ENCODE results near the gene CADM1. TPM values are rescaled to one million over a fixed set of nuclear protein-coding genes. Genes with fewer than 3 reads are reported as not detected.

CADM1 gene
- total RNA-seq, 4 donors from 2014 or later: 17.1 to 49.8 (median 30.7) TPM

DNA sequence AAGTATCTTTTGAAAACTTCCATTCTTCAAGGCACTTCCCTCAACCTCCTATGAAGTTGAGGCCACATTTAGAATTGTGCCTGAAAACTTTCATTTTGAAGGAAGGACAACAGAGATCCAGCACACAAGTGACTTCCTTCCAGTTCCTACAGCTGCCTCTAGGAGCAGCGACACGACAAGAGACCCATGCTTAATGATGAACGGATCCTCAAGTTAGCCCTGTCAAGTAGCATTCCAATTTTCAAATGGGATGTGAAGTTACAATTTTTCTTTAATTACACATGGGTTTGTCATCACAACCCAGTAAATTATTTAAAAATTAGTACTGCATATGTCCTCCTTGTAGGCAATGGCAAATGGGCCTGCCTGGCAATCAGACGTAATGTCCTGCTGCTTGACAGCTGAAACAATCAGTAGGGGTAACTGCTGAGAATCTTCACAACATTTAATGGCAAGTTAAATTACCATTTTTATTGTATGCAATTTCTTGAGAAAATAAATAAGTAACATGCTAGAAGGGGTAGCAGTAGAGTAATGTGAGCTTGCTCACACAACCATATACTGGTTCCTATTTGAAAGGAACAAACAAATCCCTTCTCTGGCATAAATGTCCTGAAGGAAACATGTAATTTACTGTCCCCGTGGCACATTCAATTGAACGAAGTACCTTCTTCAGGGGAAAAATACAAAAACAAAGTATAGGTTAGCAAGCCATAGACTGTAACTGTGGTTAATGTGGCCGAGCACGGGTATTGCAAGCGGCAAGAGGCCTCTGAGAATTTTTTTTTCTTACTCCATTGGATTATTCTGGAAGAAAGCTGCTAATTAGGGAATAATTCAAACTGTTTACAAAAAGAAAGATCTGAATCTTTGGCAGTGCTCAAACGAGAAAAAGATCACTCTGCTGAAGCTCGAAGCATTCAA, 288.3 kb downstream of the CADM1 start:
- no peak overlapping the region for H3K4me3 ChIP-seq
- no peak for TF ChIP-seq EP300 (IDR thresholded peaks at IDR 0.05)
- TF ChIP-seq, protein P1, sequence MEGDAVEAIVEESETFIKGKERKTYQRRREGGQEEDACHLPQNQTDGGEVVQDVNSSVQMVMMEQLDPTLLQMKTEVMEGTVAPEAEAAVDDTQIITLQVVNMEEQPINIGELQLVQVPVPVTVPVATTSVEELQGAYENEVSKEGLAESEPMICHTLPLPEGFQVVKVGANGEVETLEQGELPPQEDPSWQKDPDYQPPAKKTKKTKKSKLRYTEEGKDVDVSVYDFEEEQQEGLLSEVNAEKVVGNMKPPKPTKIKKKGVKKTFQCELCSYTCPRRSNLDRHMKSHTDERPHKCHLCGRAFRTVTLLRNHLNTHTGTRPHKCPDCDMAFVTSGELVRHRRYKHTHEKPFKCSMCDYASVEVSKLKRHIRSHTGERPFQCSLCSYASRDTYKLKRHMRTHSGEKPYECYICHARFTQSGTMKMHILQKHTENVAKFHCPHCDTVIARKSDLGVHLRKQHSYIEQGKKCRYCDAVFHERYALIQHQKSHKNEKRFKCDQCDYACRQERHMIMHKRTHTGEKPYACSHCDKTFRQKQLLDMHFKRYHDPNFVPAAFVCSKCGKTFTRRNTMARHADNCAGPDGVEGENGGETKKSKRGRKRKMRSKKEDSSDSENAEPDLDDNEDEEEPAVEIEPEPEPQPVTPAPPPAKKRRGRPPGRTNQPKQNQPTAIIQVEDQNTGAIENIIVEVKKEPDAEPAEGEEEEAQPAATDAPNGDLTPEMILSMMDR (IDR thresholded peaks at IDR 0.05): peak in 1 of 5 experiments; percentile 13
- peaks cover 0 to 16% (median 0%) of the 10 kb centered on the region in 3 donors for H3K36me3 ChIP-seq
- H3K27ac ChIP-seq: peak overlapping the region in 1 of 4 donors; percentile 1
- no peaks in the 10 kb centered on the region for H3K9me3 ChIP-seq
- H3K27me3 ChIP-seq: no peaks in the 10 kb centered on the region
- 73 to 76% methylated on average over 11 of the region's 11 CpGs for WGBS, 2 donors
- H3K4me1 ChIP-seq: no peaks in the 10 kb centered on the region
- DNase-seq (ENCODE audit: low spot score in 2 of 2): no peak

DNA sequence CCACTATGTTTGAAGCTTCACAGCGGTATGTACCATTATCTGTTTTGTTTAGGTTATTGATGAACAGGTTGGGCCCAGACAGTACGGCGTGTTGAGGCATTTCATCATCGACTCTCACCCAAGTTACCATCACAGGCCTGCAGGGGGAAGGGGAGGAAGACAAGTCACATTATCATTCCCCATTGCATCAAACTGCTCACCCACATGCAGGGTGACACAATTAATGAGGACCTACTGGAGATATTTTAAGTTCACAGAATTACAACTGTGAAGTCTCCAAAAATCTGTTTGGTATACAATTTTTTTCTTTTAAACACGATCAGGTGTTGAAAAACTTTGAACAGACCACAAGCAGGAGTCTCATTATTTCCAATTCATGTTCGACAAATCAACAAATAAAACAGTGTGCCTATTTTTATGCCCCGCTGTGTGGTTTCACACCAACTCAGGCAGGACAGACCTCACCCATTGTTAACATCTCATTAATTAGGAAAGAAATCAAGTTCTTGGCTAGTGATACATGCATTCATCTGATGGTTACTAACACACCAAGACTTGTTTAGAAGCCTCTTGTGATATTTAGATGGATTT, 289.5 kb downstream of the CADM1 start:
- no peaks in the 10 kb centered on the region for H3K9me3 ChIP-seq
- WGBS, 2 donors: 96% methylated on average over 7 of the region's 7 CpGs
- peaks cover 0 to 16% (median 0%) of the 10 kb centered on the region in 3 donors for H3K36me3 ChIP-seq
- H3K4me3 ChIP-seq: no peak overlapping the region
- H3K27ac ChIP-seq: no peak overlapping the region
- TF ChIP-seq, protein P1 (IDR thresholded peaks at IDR 0.05): no peak
- TF ChIP-seq POLR2A (IDR thresholded peaks at IDR 0.05) (no peak), EP300 (IDR thresholded peaks at IDR 0.05) (no peak)
- DNase-seq (ENCODE audit: low spot score in 2 of 2): no peak
- no peaks in the 10 kb centered on the region for H3K27me3 ChIP-seq
- no peaks in the 10 kb centered on the region for H3K4me1 ChIP-seq

DNA sequence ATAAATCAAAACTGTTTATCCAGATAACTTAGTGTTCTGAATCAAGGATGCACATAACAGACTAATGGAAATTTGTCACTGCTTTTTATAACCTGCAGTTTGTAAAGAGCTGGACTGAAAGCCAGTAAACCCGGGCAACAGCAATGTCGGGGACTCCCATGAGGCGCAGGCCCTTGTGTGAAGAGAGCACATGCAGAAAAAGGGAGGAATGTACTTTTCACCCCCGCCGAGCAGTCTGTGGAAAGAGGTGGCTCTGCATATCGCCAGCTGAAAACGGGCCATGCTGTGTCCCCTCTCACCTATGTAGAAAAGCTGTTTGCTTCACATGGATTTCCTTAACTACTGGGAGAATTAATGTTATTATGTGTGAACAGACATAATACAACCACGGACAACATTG, 291.2 kb downstream of the CADM1 start:
- WGBS, 2 donors: 69 to 83% methylated on average over 8 of the region's 8 CpGs
- no peaks in the 10 kb centered on the region for H3K4me1 ChIP-seq

DNA sequence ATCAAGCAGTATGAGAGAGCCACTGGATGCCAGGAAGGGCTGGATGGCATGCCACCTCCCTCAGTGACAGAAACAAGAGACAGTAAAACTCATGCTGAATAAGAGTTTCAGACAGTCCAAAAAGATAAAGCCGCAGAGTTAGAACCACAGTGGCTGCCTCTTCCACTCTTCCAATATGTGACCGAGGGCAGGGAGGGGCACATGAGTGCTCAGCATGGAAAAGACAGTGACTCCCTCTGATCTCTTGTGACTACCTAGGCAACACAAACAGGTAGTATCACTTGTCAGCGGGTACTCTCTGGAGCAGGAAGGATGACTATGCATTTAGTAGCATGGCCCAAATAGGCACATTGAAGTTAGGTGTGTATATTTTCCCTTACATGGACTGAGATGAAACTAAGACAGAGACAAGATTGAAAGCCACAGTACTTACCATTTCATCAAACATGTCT, 295.4 kb downstream of the CADM1 start:
- TF ChIP-seq EP300 (IDR thresholded peaks at IDR 0.05) (no peak), POLR2A (IDR thresholded peaks at IDR 0.05) (no peak)
- TF ChIP-seq, protein P1 (IDR thresholded peaks at IDR 0.05): no peak
- H3K27ac ChIP-seq: no peak overlapping the region
- WGBS, 2 donors: 96% methylated on average over 3 of the region's 3 CpGs
- H3K4me3 ChIP-seq: no peak overlapping the region
- DNase-seq (ENCODE audit: low spot score in 2 of 2): no peak
- H3K27me3 ChIP-seq: no peaks in the 10 kb centered on the region
- H3K4me1 ChIP-seq: no peaks in the 10 kb centered on the region
- H3K9me3 ChIP-seq: no peaks in the 10 kb centered on the region
- H3K36me3 ChIP-seq: peaks cover 0 to 20% (median 0%) of the 10 kb centered on the region in 3 donors

More for the DNA sequence above, 291.2 kb downstream of the CADM1 start:
- Histone ChIP-seq H3K36me3 (peaks cover 0 to 24% (median 0%) of the 10 kb centered on the region in 3 donors), H3K27ac (no peak overlapping the region), H3K4me3 (no peak overlapping the region), H3K27me3 (no peaks in the 10 kb centered on the region), H3K9me3 (no peaks in the 10 kb centered on the region)
- DNase-seq (ENCODE audit: low spot score in 2 of 2): no peak
- TF ChIP-seq EP300 (IDR thresholded peaks at IDR 0.05): no peak
- TF ChIP-seq, protein P1 (IDR thresholded peaks at IDR 0.05): no peak
- no peak for TF ChIP-seq POLR2A (IDR thresholded peaks at IDR 0.05)

DNA sequence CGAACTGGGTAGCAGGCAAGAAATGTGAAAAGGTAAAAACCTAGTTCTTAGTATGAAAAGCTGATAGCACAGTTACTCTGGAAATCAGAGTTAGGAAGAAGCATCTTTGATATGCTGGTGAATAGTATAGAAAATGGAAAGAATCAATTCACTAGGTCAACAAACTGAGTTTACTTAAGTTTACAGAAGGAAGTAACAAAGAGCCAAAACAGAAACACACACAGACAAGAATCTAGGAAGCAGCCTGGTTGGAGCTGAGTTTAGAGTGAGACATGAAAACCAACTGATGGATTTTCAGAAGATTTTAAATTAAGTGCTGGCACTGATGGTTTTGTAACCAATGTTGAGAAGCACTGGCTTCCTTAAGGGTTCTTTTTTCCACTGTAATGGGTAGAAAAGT, 296.3 kb downstream of the CADM1 start:
- no peak for TF ChIP-seq EP300 (IDR thresholded peaks at IDR 0.05)
- no peak for TF ChIP-seq POLR2A (IDR thresholded peaks at IDR 0.05)
- no peak for DNase-seq (ENCODE audit: low spot score in 2 of 2)
- Histone ChIP-seq H3K36me3 (peaks cover 0 to 16% (median 0%) of the 10 kb centered on the region in 3 donors), H3K27me3 (no peaks in the 10 kb centered on the region), H3K4me3 (no peak overlapping the region), H3K4me1 (no peaks in the 10 kb centered on the region), H3K27ac (no peak overlapping the region), H3K9me3 (no peaks in the 10 kb centered on the region)
- 94 to 97% methylated on average over 1 of the region's 1 CpG for WGBS, 2 donors
